Lung (tissue), 12 donors: ENCODE measurements around the gene SCYGR7. TPM values are rescaled to one million over a fixed set of nuclear protein-coding genes. Genes with fewer than 3 reads are reported as not detected.

ENCODE experiments used
- ATAC-seq: fragments of 200-7000 bp; cut with Tn5 transposase; one replicate; pipeline ENCODE4 v1.9.1; 2020; ENCODE audit warnings: moderate number of reproducible peaks; ENCODE audit not compliant: insufficient read depth, low FRiP score
- DNase-seq, 3 donors: peaks; one replicate each; pipeline ENCODE4 v3.0.0-alpha.2; 2013 to 2017
- H3K27ac ChIP-seq, 2 donors: one replicate each; pipeline ENCODE4 v1.5.1; 2013; ENCODE audit warnings: mild to moderate bottlenecking in 2 of 2, moderate library complexity in 2 of 2, control low read depth in 1 of 2, inconsistent platforms in 1 of 2, low read depth in 1 of 2, low read length in 1 of 2
- H3K27me3 ChIP-seq, 3 donors: one replicate each; pipeline ENCODE4 v1.5.1; 2013; ENCODE audit warnings: low read length in 2 of 3; ENCODE audit not compliant: control insufficient read depth in 3 of 3, insufficient read depth in 3 of 3
- H3K36me3 ChIP-seq, 4 donors: one replicate each; pipeline ENCODE4 v1.5.1; 2013; ENCODE audit warnings: low read length in 4 of 4, mild to moderate bottlenecking in 1 of 4, moderate library complexity in 1 of 4; ENCODE audit not compliant: control insufficient read depth in 4 of 4, insufficient read depth in 4 of 4
- H3K4me1 ChIP-seq, 5 donors: one replicate each; pipeline ENCODE4 v1.5.1; 2013; ENCODE audit warnings: low read length in 5 of 5, mild to moderate bottlenecking in 2 of 5, moderate library complexity in 1 of 5; ENCODE audit not compliant: control insufficient read depth in 5 of 5, insufficient read depth in 5 of 5
- H3K4me3 ChIP-seq: one replicate; pipeline ENCODE4 v1.5.1; 2013; ENCODE audit warnings: mild to moderate bottlenecking, control low read depth, moderate library complexity
- H3K9ac ChIP-seq, 2 donors: one replicate each; pipeline ENCODE4 v1.5.1; 2013; ENCODE audit warnings: low read length in 2 of 2, control low read depth in 1 of 2; ENCODE audit not compliant: insufficient read depth in 1 of 2
- H3K9me3 ChIP-seq, 4 donors: one replicate each; pipeline ENCODE4 v1.5.1; 2013; ENCODE audit warnings: low read length in 3 of 4, mild to moderate bottlenecking in 1 of 4, moderate library complexity in 1 of 4; ENCODE audit not compliant: control insufficient read depth in 4 of 4, insufficient read depth in 3 of 4
- CTCF ChIP-seq: IDR thresholded peaks from 2 replicates; pipeline ENCODE4 v1.5.1; 2012; ENCODE audit warnings: mild to moderate bottlenecking; ENCODE audit errors: control extremely low read depth, extremely low read depth
- WGBS, 2 donors: extraction: QIAGEN DNeasy Blood & Tissue Kit; methylation state at CpG; one replicate each; pipeline ENCODE4 v1.1.7; 2013; 5-methylcytosine and 5-hydroxymethylcytosine counted together
- polyA plus RNA-seq, 2 donors: library from polyadenylated mRNA; stranded (reverse); fragments of 200-250 nt; gene quantifications; one replicate each; pipeline ENCODE4 v1.2.1, GENCODE V29; 2013
- total RNA-seq, 2 donors: library from RNA; depleted of rRNA in 1 of 2; stranded (reverse); fragments of >200 nt in 1 of 2; gene quantifications; one replicate each; pipeline ENCODE4 v1.2.1, GENCODE V29; 2014 to 2021
- donor health status: control.
- donor health status: control.
- donor health status: Bipolar disorder and iron deficiency.
- donor health status: healthy.
- donor health status: DM: yes; HTN: yes; CAD: no.

SCYGR7 gene
- total and polyA plus RNA-seq, 4 donors = not detected

- no peaks in the 10 kb centered on the region for H3K36me3 ChIP-seq
- H3K9me3 ChIP-seq = no peaks in the 10 kb centered on the region
- DNase-seq (no peak), ATAC-seq (no peak)
- H3K9ac ChIP-seq = no peak overlapping the region
- H3K4me3 ChIP-seq = no peak overlapping the region
- no peak overlapping the region for H3K27ac ChIP-seq
- peaks cover 0 to 6% (median 0%) of the 10 kb centered on the region in 5 donors for H3K4me1 ChIP-seq
- WGBS, 2 donors = 73 to 74% methylated on average over 13 of the region's 13 CpGs
- no peak for TF ChIP-seq CTCF
- H3K27me3 ChIP-seq = no peaks in the 10 kb centered on the region
These were observed 31.4 kb downstream of the SCYGR7 start for GRCh38 chr2:227759411-227760118.

GRCh38 chr2:227761740-227762476 lies 33.8 kb downstream of the SCYGR7 start:
- H3K36me3 ChIP-seq = no peaks in the 10 kb centered on the region
- H3K9me3 ChIP-seq = no peaks in the 10 kb centered on the region
- H3K4me1 ChIP-seq = peaks cover 0 to 9% (median 0%) of the 10 kb centered on the region in 5 donors
- H3K4me3 ChIP-seq = no peak overlapping the region
- no peaks in the 10 kb centered on the region for H3K27me3 ChIP-seq
- 64 to 76% methylated on average over 6 of the region's 6 CpGs for WGBS, 2 donors
- TF ChIP-seq CTCF = no peak
- H3K27ac ChIP-seq = no peak overlapping the region
- ATAC-seq (no peak), DNase-seq (peak in 2 of 3 donors; percentile 34 to 59)
- H3K9ac ChIP-seq = peak overlapping the region in 1 of 2 donors; percentile 23

GRCh38 chr2:227765788-227766372 lies 37.7 kb downstream of the SCYGR7 start:
- Histone ChIP-seq H3K9me3 (no peaks in the 10 kb centered on the region), H3K36me3 (no peaks in the 10 kb centered on the region), H3K4me3 (no peak overlapping the region), H3K27me3 (no peaks in the 10 kb centered on the region), H3K4me1 (peaks cover 0 to 9% (median 0%) of the 10 kb centered on the region in 5 donors), H3K9ac (no peak overlapping the region), H3K27ac (no peak overlapping the region)
- no peak for ATAC-seq
- no peak for DNase-seq
- 58 to 59% methylated on average over 4 of the region's 4 CpGs for WGBS, 2 donors
- no peak for TF ChIP-seq CTCF
